HEK293 (cell line): ENCODE data around the gene SLC33A1.

ENCODE experiments used
- AEBP2 ChIP-seq: fragments of 450-650 bp; formaldehyde crosslinking; IDR thresholded peaks from 2 replicates; pipeline ENCODE4 v1.5.1; 2016; ENCODE audit warnings: missing biosample characterization, missing genetic modification characterization, borderline replicate concordance
- ATF2 ChIP-seq: fragments of 450-650 bp; formaldehyde crosslinking; IDR thresholded peaks from 2 replicates; pipeline ENCODE4 v1.5.1; 2016; ENCODE audit warnings: missing biosample characterization, missing genetic modification characterization, low read depth
- BCL11A ChIP-seq: fragments of 450-650 bp; formaldehyde crosslinking; IDR thresholded peaks from 2 replicates; pipeline ENCODE4 v1.5.1; 2016; ENCODE audit warnings: low read depth, missing biosample characterization, missing genetic modification characterization
- BCL6B ChIP-seq: fragments of 450-650 bp; formaldehyde crosslinking; IDR thresholded peaks from 2 replicates; pipeline ENCODE4 v1.5.1; 2017; ENCODE audit warnings: missing biosample characterization, missing genetic modification characterization
- GLI2 ChIP-seq: fragments of 450-650 bp; formaldehyde crosslinking; IDR thresholded peaks from 2 replicates; pipeline ENCODE4; 2017; ENCODE audit warnings: missing biosample characterization, missing genetic modification characterization, low read depth, borderline replicate concordance
- HIC1 ChIP-seq: fragments of 450-650 bp; formaldehyde crosslinking; IDR thresholded peaks from 2 replicates; pipeline ENCODE4 v1.5.1; 2016; ENCODE audit warnings: missing biosample characterization, missing genetic modification characterization
- PBX3 ChIP-seq: sonication (generic); formaldehyde crosslinking; IDR thresholded peaks from 2 replicates; pipeline ENCODE4 v1.8.1; 2022; ENCODE audit warnings: mild to moderate bottlenecking, moderate library complexity, missing genetic modification reagents
- PRDM6 ChIP-seq: fragments of 450-650 bp; formaldehyde crosslinking; IDR thresholded peaks from 2 replicates; pipeline ENCODE4 v1.5.1; 2017; ENCODE audit warnings: missing biosample characterization, missing genetic modification characterization
- SP3 ChIP-seq: fragments of 450-650 bp; formaldehyde crosslinking; IDR thresholded peaks from 2 replicates; pipeline ENCODE4 v1.5.1; 2016; ENCODE audit warnings: missing biosample characterization, missing genetic modification characterization
- ZBTB21 ChIP-seq: fragments of 450-650 bp; formaldehyde crosslinking; IDR thresholded peaks from 2 replicates; pipeline ENCODE4 v1.5.1; 2017; ENCODE audit warnings: missing biosample characterization, missing genetic modification characterization
- ZFP41 ChIP-seq: fragments of 450-650 bp; formaldehyde crosslinking; IDR thresholded peaks from 2 replicates; pipeline ENCODE4 v1.5.1; 2016; ENCODE audit warnings: missing biosample characterization, missing genetic modification characterization, borderline replicate concordance
- ZFP69B ChIP-seq: fragments of 450-650 bp; formaldehyde crosslinking; IDR thresholded peaks from 2 replicates; pipeline ENCODE4 v1.5.1; 2016; ENCODE audit warnings: missing biosample characterization, missing genetic modification characterization
- ZNF146 ChIP-seq: fragments of 450-650 bp; formaldehyde crosslinking; IDR thresholded peaks from 2 replicates; pipeline ENCODE4 v1.5.1; 2016; ENCODE audit warnings: missing biosample characterization, missing genetic modification characterization
- ZNF23 ChIP-seq: fragments of 450-650 bp; formaldehyde crosslinking; IDR thresholded peaks from 2 replicates; pipeline ENCODE4 v1.5.1; 2016; ENCODE audit warnings: missing biosample characterization, missing genetic modification characterization, borderline replicate concordance
- ZNF274 ChIP-seq, 2 experiments: fragments of 200-500 bp in 1 of 2; fragments of 450-650 bp in 1 of 2; sonication (Bioruptor generic) in 1 of 2; formaldehyde crosslinking in 1 of 2; IDR thresholded peaks; 2 replicates each; pipeline versions ENCODE4 v1.5.1 to v1.6.1; 2014 to 2016; ENCODE audit warnings: borderline replicate concordance in 1 of 2, inconsistent platforms in 1 of 2, low read length in 1 of 2, missing biosample characterization in 1 of 2, missing genetic modification characterization in 1 of 2
- ZNF280C ChIP-seq: fragments of 450-650 bp; formaldehyde crosslinking; IDR thresholded peaks from 2 replicates; pipeline ENCODE4 v1.5.1; 2016; ENCODE audit warnings: missing biosample characterization, missing genetic modification characterization
- ZNF501 ChIP-seq: fragments of 450-650 bp; formaldehyde crosslinking; IDR thresholded peaks from 2 replicates; pipeline ENCODE4 v1.5.1; 2016; ENCODE audit warnings: missing biosample characterization, missing genetic modification characterization
- ZNF560 ChIP-seq: fragments of 450-650 bp; formaldehyde crosslinking; IDR thresholded peaks from 2 replicates; pipeline ENCODE4 v1.5.1; 2017; ENCODE audit warnings: missing biosample characterization, missing genetic modification characterization, borderline replicate concordance
- ZNF596 ChIP-seq: fragments of 450-650 bp; IDR thresholded peaks from 2 replicates; pipeline ENCODE4 v1.5.0; 2018; ENCODE audit warnings: missing biosample characterization, mild to moderate bottlenecking, missing genetic modification characterization, moderate library complexity
- ZNF658 ChIP-seq: fragments of 450-650 bp; formaldehyde crosslinking; IDR thresholded peaks from 2 replicates; pipeline ENCODE4; 2016; ENCODE audit warnings: missing biosample characterization, missing genetic modification characterization
- ZNF664 ChIP-seq: fragments of 450-650 bp; formaldehyde crosslinking; IDR thresholded peaks from 2 replicates; pipeline ENCODE4 v1.5.1; 2016; ENCODE audit warnings: missing biosample characterization, missing genetic modification characterization
- ZNF701 ChIP-seq: fragments of 450-650 bp; formaldehyde crosslinking; IDR thresholded peaks from 2 replicates; pipeline ENCODE4 v1.5.1; 2016; ENCODE audit warnings: missing biosample characterization, missing genetic modification characterization
- ZNF776 ChIP-seq: fragments of 450-650 bp; formaldehyde crosslinking; IDR thresholded peaks from 2 replicates; pipeline ENCODE4 v1.5.0; 2017; ENCODE audit warnings: missing biosample characterization, missing genetic modification characterization, borderline replicate concordance
- ZNF837 ChIP-seq: fragments of 450-650 bp; formaldehyde crosslinking; IDR thresholded peaks from 2 replicates; pipeline ENCODE4 v1.5.1; 2016; ENCODE audit warnings: missing biosample characterization, missing genetic modification characterization

Gene SLC33A1

GRCh38 chr3:155854141-155854940 is at the start of gene SLC33A1 (continued):
- TF ChIP-seq GLI2 (tag by site-specific recombination) = no peak; the same call in 1 of the 2 replicates
- TF ChIP-seq PRDM6 (tag by site-specific recombination) = no peak; the same call in 1 of the 2 replicates
- TF ChIP-seq ZNF23 (tag by site-specific recombination) = no peak
- no peak for TF ChIP-seq ZNF274 (IDR thresholded peaks at IDR 0.05; ENCODE audit: low read length)
- TF ChIP-seq ZNF274 (tag by site-specific recombination; IDR thresholded peaks at IDR 0.05; ENCODE audit: borderline replicate concordance) = no peak
- no peak for TF ChIP-seq AEBP2
- TF ChIP-seq ZNF501 = peak; percentile 95
- peak; percentile 61; the same call in 1 of the 2 replicates for TF ChIP-seq ZNF146
- TF ChIP-seq BCL11A = no peak
- no peak for TF ChIP-seq PBX3
- TF ChIP-seq ZNF664 (tag by site-specific recombination) = no peak
- TF ChIP-seq ZNF776 = no peak
- peak; percentile 75 for TF ChIP-seq HIC1 (tag by site-specific recombination)
- TF ChIP-seq ATF2 = peak; percentile 94
- peak; percentile 74 for TF ChIP-seq ZFP69B (tag by site-specific recombination)
- TF ChIP-seq ZNF280C (tag by site-specific recombination) = no peak
- TF ChIP-seq ZNF560 (tag by site-specific recombination) = no peak
- TF ChIP-seq ZBTB21 (tag by site-specific recombination) = peak; percentile 71
- no peak for TF ChIP-seq ZNF658 (tag by site-specific recombination)
- TF ChIP-seq ZNF837 (tag by site-specific recombination) = no peak
- no peak for TF ChIP-seq ZNF701 (tag by site-specific recombination)
- no peak for TF ChIP-seq ZNF596 (tag by site-specific recombination)
- TF ChIP-seq SP3 (tag by site-specific recombination) = peak; percentile 90
- TF ChIP-seq BCL6B (tag by site-specific recombination) = no peak
- TF ChIP-seq ZFP41 (tag by site-specific recombination) = no peak
